GM20000 (cell line): ENCODE results near the gene BAHCC1.

Source experiments
- DNase-seq: peaks from one replicate; pipeline ENCODE4 v3.0.0; 2012; ENCODE audit warnings: low spot score
- CTCF ChIP-seq: IDR thresholded peaks from 2 replicates; pipeline ENCODE4 v1.5.1; 2012; ENCODE audit warnings: mild to moderate bottlenecking, control low read depth; ENCODE audit errors: extremely low read depth, missing control alignments

Gene BAHCC1

GRCh38 chr17:81492202-81492601 lies 96.9 kb downstream of the BAHCC1 start:
- no peak for DNase-seq
- no peak for TF ChIP-seq CTCF

- DNase-seq = no peak
- TF ChIP-seq CTCF = no peak
Observed at GRCh38 chr17:81492706-81493105, 97.4 kb downstream of the BAHCC1 start.

- TF ChIP-seq CTCF = no peak
- DNase-seq = no peak
Observed at GRCh38 chr17:81493198-81494038, 98.2 kb downstream of the BAHCC1 start.

- no peak for DNase-seq
- no peak for TF ChIP-seq CTCF
Observed at GRCh38 chr17:81494626-81495377, 99.5 kb downstream of the BAHCC1 start.

GRCh38 chr17:81498953-81499600 lies 103.8 kb downstream of the BAHCC1 start:
- no peak for TF ChIP-seq CTCF
- no peak for DNase-seq

GRCh38 chr17:81499601-81499970 lies 104.3 kb downstream of the BAHCC1 start:
- no peak for DNase-seq
- no peak for TF ChIP-seq CTCF

- no peak for DNase-seq
Observed at GRCh38 chr17:81500047-81500446, 104.8 kb downstream of the BAHCC1 start.

More at GRCh38 chr17:81500047-81500446, 104.8 kb downstream of the BAHCC1 start:
- no peak for TF ChIP-seq CTCF
